ENCODE results near the gene NFIB.

The NFIB gene

GRCh38 chr9:14322211-14323082 lies 8.5 kb upstream of the NFIB start:
- POLR2A ChIA-PET, result no interaction called here
- CTCF ChIA-PET, result no interaction called here
- TF ChIP-seq ARNT (IDR thresholded peaks at IDR 0.05), result no peak
- peak; percentile 73 for TF ChIP-seq L3MBTL2 (conservative IDR thresholded peaks at IDR 0.05)
- no peak for TF ChIP-seq BHLHE40 (IDR thresholded peaks at IDR 0.05; ENCODE audit: borderline replicate concordance)
- TF ChIP-seq TARDBP (IDR thresholded peaks at IDR 0.05), result peak; percentile 79
- TF ChIP-seq NFRKB (IDR thresholded peaks at IDR 0.05), result no peak
- TF ChIP-seq HDGF (IDR thresholded peaks at IDR 0.05; ENCODE audit: borderline replicate concordance), result no peak
- no peak for TF ChIP-seq PKNOX1 (IDR thresholded peaks at IDR 0.05)
- no peak for TF ChIP-seq ELF4 (IDR thresholded peaks at IDR 0.05)
- no peak for TF ChIP-seq SUZ12 (IDR thresholded peaks at IDR 0.05)
- peak; percentile 60 for DNase-seq (ENCODE audit: extremely low spot score)

GRCh38 chr9:14321517-14322130 lies 7.7 kb upstream of the NFIB start:
- CTCF ChIA-PET, result no interaction called here

GRCh38 chr9:14320271-14321181 lies 6.6 kb upstream of the NFIB start:
- ChIA-PET POLR2A (no interaction called here), CTCF (no interaction called here)
- DNase-seq (ENCODE audit: extremely low spot score), result no peak
- TF ChIP-seq PKNOX1 (IDR thresholded peaks at IDR 0.05), result peak; percentile 26; the same call in 1 of the 2 replicates
- TF ChIP-seq NFRKB (IDR thresholded peaks at IDR 0.05), result no peak
- TF ChIP-seq L3MBTL2 (conservative IDR thresholded peaks at IDR 0.05), result peak; percentile 43; the same call in 1 of the 2 replicates
- peak; percentile 44; the same call in 1 of the 2 replicates for TF ChIP-seq CTBP1 (IDR thresholded peaks at IDR 0.05; ENCODE audit: borderline replicate concordance)

More at GRCh38 chr9:14321517-14322130, 7.7 kb upstream of the NFIB start:
- peak; percentile 70 for TF ChIP-seq ZNF384 (IDR thresholded peaks at IDR 0.05)
- no peak for TF ChIP-seq FOXK2 (IDR thresholded peaks at IDR 0.05)
- no peak for TF ChIP-seq ARNT (IDR thresholded peaks at IDR 0.05)
- no peak for TF ChIP-seq SP1 (IDR thresholded peaks at IDR 0.05)
- no peak for TF ChIP-seq FOXA1 (IDR thresholded peaks at IDR 0.05)
- TF ChIP-seq HDGF (IDR thresholded peaks at IDR 0.05; ENCODE audit: borderline replicate concordance), result no peak
- TF ChIP-seq FOXM1 (IDR thresholded peaks at IDR 0.05; ENCODE audit: borderline replicate concordance), result no peak
- no peak for DNase-seq (ENCODE audit: extremely low spot score)
- POLR2A ChIA-PET, result no interaction called here

GRCh38 chr9:14318934-14319580 lies 5.1 kb upstream of the NFIB start:
- ChIA-PET POLR2A (interaction anchor here (0.6 kb wide), 1 partner anchor 219 kb away, joined by 3 read pairs; no protein-coding TSS in a partner anchor), CTCF (no interaction called here)
- TF ChIP-seq ZNF384 (IDR thresholded peaks at IDR 0.05) (0 out of 2 replicates have a peak, but pooled peaks have one; percentile 26), SP1 (IDR thresholded peaks at IDR 0.05) (no peak)
- DNase-seq (ENCODE audit: extremely low spot score), result no peak

GRCh38 chr9:14318361-14318760 lies 4.4 kb upstream of the NFIB start:
- TF ChIP-seq SUZ12 (IDR thresholded peaks at IDR 0.05) (no peak), L3MBTL2 (conservative IDR thresholded peaks at IDR 0.05) (no peak), ELF4 (IDR thresholded peaks at IDR 0.05) (no peak), ARNT (IDR thresholded peaks at IDR 0.05) (no peak), BHLHE40 (IDR thresholded peaks at IDR 0.05; ENCODE audit: borderline replicate concordance) (no peak), CTBP1 (IDR thresholded peaks at IDR 0.05; ENCODE audit: borderline replicate concordance) (no peak), NFRKB (IDR thresholded peaks at IDR 0.05) (no peak), HDGF (IDR thresholded peaks at IDR 0.05; ENCODE audit: borderline replicate concordance) (no peak), FOXA1 (IDR thresholded peaks at IDR 0.05) (no peak), ZNF384 (IDR thresholded peaks at IDR 0.05) (no peak)
- CTCF ChIA-PET, result no interaction called here
- DNase-seq (ENCODE audit: extremely low spot score), result no peak
- POLR2A ChIA-PET, result no interaction called here

GRCh38 chr9:14317667-14318320 lies 3.9 kb upstream of the NFIB start:
- TF ChIP-seq CTBP1 (IDR thresholded peaks at IDR 0.05; ENCODE audit: borderline replicate concordance), result no peak
- TF ChIP-seq ARNT (IDR thresholded peaks at IDR 0.05), result no peak
- no peak for TF ChIP-seq LEF1 (IDR thresholded peaks at IDR 0.05; ENCODE audit: borderline replicate concordance)
- TF ChIP-seq SUZ12 (IDR thresholded peaks at IDR 0.05), result no peak
- TF ChIP-seq PKNOX1 (IDR thresholded peaks at IDR 0.05), result no peak
- TF ChIP-seq FOXM1 (IDR thresholded peaks at IDR 0.05; ENCODE audit: borderline replicate concordance), result no peak
- no peak for TF ChIP-seq ELF4 (IDR thresholded peaks at IDR 0.05)
- TF ChIP-seq BHLHE40 (IDR thresholded peaks at IDR 0.05; ENCODE audit: borderline replicate concordance), result no peak
- no peak for TF ChIP-seq NFRKB (IDR thresholded peaks at IDR 0.05)
- no peak for TF ChIP-seq FOXK2 (IDR thresholded peaks at IDR 0.05)
- TF ChIP-seq ZNF384 (IDR thresholded peaks at IDR 0.05), result no peak
- TF ChIP-seq HDGF (IDR thresholded peaks at IDR 0.05; ENCODE audit: borderline replicate concordance), result no peak
- no peak for TF ChIP-seq L3MBTL2 (conservative IDR thresholded peaks at IDR 0.05)
- ChIA-PET CTCF (no interaction called here), POLR2A (no interaction called here)
- no peak for DNase-seq (ENCODE audit: extremely low spot score)

Data from HEK293T (cell line).